Measurements from ENCODE around the gene FAM25G. TPM values are rescaled to one million over a fixed set of nuclear protein-coding genes. Genes with fewer than 3 reads are reported as not detected.
"Not testable (repeated sequence)": the region's sequence is repeated elsewhere in the genome, so short reads cannot be mapped to it uniquely, and the experiment has no call there.

FAM25G gene
- total and polyA plus RNA-seq, 2 of the 4 experiments (the other 2 are of a cell fraction) = not detected

GRCh38 chr10:47494226-47494625, 2.7 kb upstream of the FAM25G start:
- H2AK9ac ChIP-seq (replicated peaks; ENCODE audit: low read depth, low read length, poor library complexity); H3K14ac ChIP-seq (replicated peaks; ENCODE audit: low read depth, low read length); H3K79me1 ChIP-seq (ENCODE audit: low read depth in 1 of 2, low read length in 2 of 2); H3K56ac ChIP-seq (ENCODE audit: extremely low read depth, insufficient read depth, low read length); H3K4me3 ChIP-seq (ENCODE audit: insufficient read depth, low read depth, low read length); H2BK120ac ChIP-seq (ENCODE audit: low read depth, low read length); H3K18ac ChIP-seq (ENCODE audit: low read depth, low read length); DNase-seq; dilution Hi-C loops (cut with HindIII; ENCODE audit: low sequenced_read_pairs, unreplicated experiment); POLR2A ChIA-PET (ENCODE audit: unreplicated experiment); CTCF ChIA-PET; H4K5ac ChIP-seq (ENCODE audit: low read depth, low read length); H3K27ac ChIP-seq (ENCODE audit: insufficient read depth, low read length); in situ Hi-C loops (cut with MboI; ENCODE audit: low sequenced_read_pairs); H3K4ac ChIP-seq (ENCODE audit: low read depth, low read length); ATAC-seq (ENCODE audit: low read depth); H4K20me1 ChIP-seq (ENCODE audit: insufficient read depth, low read length); H3K9ac ChIP-seq (ENCODE audit: low read depth, low read length); BruUV-seq (replicated peaks); H4K8ac ChIP-seq (ENCODE audit: low read depth in 2 of 2, low read length in 2 of 2); H4K91ac ChIP-seq (ENCODE audit: insufficient read depth, low read depth, low read length); H2BK15ac ChIP-seq (ENCODE audit: low read depth, low read length); intact Hi-C loops (cut with micrococcal nuclease); H3K36me3 ChIP-seq (ENCODE audit: control insufficient read depth, insufficient read depth, low read length); H2BK5ac ChIP-seq (ENCODE audit: low read depth, low read length, poor library complexity, severe bottlenecking); H3K4me1 ChIP-seq (ENCODE audit: control insufficient read depth, insufficient read depth, low read length); H3K9me1 ChIP-seq (ENCODE audit: insufficient read depth, low read length); H3K27me3 ChIP-seq (ENCODE audit: control insufficient read depth, insufficient read depth, low read length); H2BK20ac ChIP-seq (ENCODE audit: low read depth, low read length); H3K4me2 ChIP-seq (ENCODE audit: low read depth, low read length); H3K23ac ChIP-seq (ENCODE audit: low read depth, low read length); H2AK5ac ChIP-seq (ENCODE audit: low read depth, low read length); H2AFZ ChIP-seq (replicated peaks; ENCODE audit: low read length, poor library complexity); H3K9me3 ChIP-seq (ENCODE audit: control insufficient read depth, insufficient read depth, low read length): not testable (repeated sequence)
- WGBS, 2 experiments (ENCODE audit: extremely low coverage in 2 of 2, insufficient read length in 1 of 2) = no CpG with 5 or more reads among the region's 6 CpGs

- H3K14ac ChIP-seq (replicated peaks; ENCODE audit: low read depth, low read length); ATAC-seq (ENCODE audit: low read depth); H4K91ac ChIP-seq (ENCODE audit: insufficient read depth, low read depth, low read length); H3K4me2 ChIP-seq (ENCODE audit: low read depth, low read length); H3K56ac ChIP-seq (ENCODE audit: extremely low read depth, insufficient read depth, low read length); H3K27ac ChIP-seq (ENCODE audit: insufficient read depth, low read length); H2BK120ac ChIP-seq (ENCODE audit: low read depth, low read length); in situ Hi-C loops (cut with MboI; ENCODE audit: low sequenced_read_pairs); H3K4me3 ChIP-seq (ENCODE audit: insufficient read depth, low read depth, low read length); H2AK9ac ChIP-seq (replicated peaks; ENCODE audit: low read depth, low read length, poor library complexity); H3K79me1 ChIP-seq (ENCODE audit: low read depth in 1 of 2, low read length in 2 of 2); H3K27me3 ChIP-seq (ENCODE audit: control insufficient read depth, insufficient read depth, low read length); H2AK5ac ChIP-seq (ENCODE audit: low read depth, low read length); H3K18ac ChIP-seq (ENCODE audit: low read depth, low read length); H4K5ac ChIP-seq (ENCODE audit: low read depth, low read length); H2BK15ac ChIP-seq (ENCODE audit: low read depth, low read length); DNase-seq; H3K4ac ChIP-seq (ENCODE audit: low read depth, low read length); H3K9ac ChIP-seq (ENCODE audit: low read depth, low read length); H3K36me3 ChIP-seq (ENCODE audit: control insufficient read depth, insufficient read depth, low read length); CTCF ChIA-PET; intact Hi-C loops (cut with micrococcal nuclease); H3K9me3 ChIP-seq (ENCODE audit: control insufficient read depth, insufficient read depth, low read length); dilution Hi-C loops (cut with HindIII; ENCODE audit: low sequenced_read_pairs, unreplicated experiment); H2BK5ac ChIP-seq (ENCODE audit: low read depth, low read length, poor library complexity, severe bottlenecking); BruUV-seq (replicated peaks); H3K23ac ChIP-seq (ENCODE audit: low read depth, low read length); H2AFZ ChIP-seq (replicated peaks; ENCODE audit: low read length, poor library complexity); H4K20me1 ChIP-seq (ENCODE audit: insufficient read depth, low read length); H2BK20ac ChIP-seq (ENCODE audit: low read depth, low read length); H3K4me1 ChIP-seq (ENCODE audit: control insufficient read depth, insufficient read depth, low read length); POLR2A ChIA-PET (ENCODE audit: unreplicated experiment); H4K8ac ChIP-seq (ENCODE audit: low read depth in 2 of 2, low read length in 2 of 2); H3K9me1 ChIP-seq (ENCODE audit: insufficient read depth, low read length): not testable (repeated sequence)
- WGBS, 2 experiments (ENCODE audit: extremely low coverage in 2 of 2, insufficient read length in 1 of 2) = no CpG with 5 or more reads among the region's 7 CpGs
Measured at GRCh38 chr10:47489630-47490029, 1.9 kb downstream of the FAM25G start.

All from IMR-90 (cell line).